Measurements from ENCODE around the gene SGSM2.

Gene SGSM2

GRCh38 chr17:2369551-2370210, 32.4 kb downstream of the SGSM2 start:
- no peak for DNase-seq (ENCODE audit: low spot score)

DNA sequence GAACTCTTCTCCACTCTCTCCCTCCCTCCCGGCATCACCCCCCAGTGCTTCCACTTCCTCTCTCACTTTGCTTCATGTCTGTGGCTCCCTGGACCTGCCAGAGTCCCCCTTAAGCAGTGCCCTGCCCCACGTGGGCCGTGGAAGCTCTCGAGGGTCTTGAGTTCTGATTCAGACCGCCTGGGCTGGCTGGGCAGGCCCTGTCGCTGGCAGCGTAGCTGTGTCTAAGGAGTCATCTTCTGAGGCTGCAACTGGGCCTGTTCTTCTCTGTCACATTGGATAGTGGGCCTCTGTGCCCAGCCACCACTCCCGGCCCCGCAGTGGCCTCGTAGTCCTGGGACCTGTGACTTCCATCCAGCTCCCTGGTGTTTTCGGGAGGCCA, 32.9 kb downstream of the SGSM2 start:
- no peak for DNase-seq (ENCODE audit: low spot score)

- no peak for DNase-seq (ENCODE audit: low spot score)
These were observed 34.2 kb downstream of the SGSM2 start for GRCh38 chr17:2371183-2372130.

GRCh38 chr17:2372180-2372579, 34.9 kb downstream of the SGSM2 start:
- no peak for DNase-seq (ENCODE audit: low spot score)

DNA sequence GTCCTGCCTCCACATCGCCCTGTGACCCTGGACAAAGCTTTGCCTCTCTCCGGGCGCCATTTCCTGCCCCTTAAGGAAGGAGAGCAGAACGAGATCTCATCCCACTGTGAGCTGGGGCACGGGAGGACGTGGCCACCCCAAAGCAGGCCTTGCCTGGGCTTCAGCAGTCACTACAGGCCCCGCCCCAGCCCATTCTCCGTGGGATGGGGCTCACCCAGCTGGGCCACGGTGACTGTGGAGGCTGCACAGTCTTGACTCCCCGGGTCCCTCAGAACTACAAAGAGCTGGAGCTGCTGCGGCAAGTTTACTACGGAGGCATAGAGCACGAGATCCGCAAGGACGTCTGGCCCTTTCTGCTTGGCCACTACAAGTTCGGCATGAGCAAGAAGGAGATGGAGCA, 35.4 kb downstream of the SGSM2 start:
- no peak for DNase-seq (ENCODE audit: low spot score)

- no peak for DNase-seq (ENCODE audit: low spot score)
These were observed 35.9 kb downstream of the SGSM2 start for GRCh38 chr17:2373179-2373578.

DNA sequence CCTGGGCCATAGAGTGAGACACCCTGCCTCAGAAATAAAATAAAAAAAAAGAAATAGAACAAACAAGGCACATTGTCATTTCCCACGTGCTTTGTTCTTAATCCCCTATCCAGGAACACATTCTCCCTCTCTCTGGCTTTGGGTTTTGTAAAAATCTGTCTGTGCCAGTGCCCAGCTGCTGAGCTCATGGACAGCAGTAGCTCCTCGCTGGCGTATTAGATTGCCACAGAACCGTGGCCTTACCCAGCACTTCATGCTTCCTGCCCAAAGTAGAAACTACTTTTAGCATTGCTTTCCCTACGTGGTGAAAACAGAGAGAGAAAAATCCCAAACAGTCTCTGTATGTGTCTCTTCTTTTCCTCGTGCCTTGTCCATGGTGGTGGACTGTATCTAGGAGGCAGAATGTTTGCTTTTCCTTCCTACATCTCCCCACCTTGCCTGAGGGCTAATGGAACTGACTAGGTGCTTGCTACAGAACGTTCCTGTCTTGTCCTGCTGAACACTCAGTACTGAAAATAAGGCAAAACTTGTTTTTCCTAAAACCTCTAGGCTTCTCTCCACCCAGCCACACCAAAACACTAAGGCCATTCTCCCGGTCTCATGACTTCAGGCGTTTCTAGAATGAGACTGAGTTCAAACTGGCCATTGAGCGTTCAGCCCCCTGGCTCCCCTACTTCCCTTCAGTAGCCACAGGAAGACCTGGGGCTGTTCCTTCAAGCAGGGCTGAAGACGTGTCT, 37.4 kb downstream of the SGSM2 start:
- DNase-seq (ENCODE audit: low spot score): no peak

- no peak for DNase-seq (ENCODE audit: low spot score)
These were observed 38.1 kb downstream of the SGSM2 start for GRCh38 chr17:2375406-2375805.

DNA sequence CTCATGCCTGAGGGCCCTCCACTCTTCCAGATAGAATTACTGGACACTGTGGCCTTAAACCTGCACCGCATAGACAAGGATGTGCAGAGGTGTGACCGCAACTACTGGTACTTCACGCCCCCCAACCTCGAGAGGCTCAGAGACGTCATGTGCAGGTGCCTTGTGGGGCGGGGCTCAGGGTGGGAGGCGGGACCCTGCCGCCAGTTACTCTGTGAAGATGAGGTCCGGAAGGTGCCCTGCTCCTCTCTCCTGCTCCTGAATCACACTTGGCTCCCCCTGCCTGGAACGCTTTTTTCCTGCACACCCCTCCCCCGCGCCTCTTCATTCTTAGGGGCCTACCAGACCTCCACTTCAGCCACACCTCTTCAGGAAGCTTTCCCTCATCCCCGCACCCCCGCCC, 38.8 kb downstream of the SGSM2 start:
- no peak for DNase-seq (ENCODE audit: low spot score)

DNA sequence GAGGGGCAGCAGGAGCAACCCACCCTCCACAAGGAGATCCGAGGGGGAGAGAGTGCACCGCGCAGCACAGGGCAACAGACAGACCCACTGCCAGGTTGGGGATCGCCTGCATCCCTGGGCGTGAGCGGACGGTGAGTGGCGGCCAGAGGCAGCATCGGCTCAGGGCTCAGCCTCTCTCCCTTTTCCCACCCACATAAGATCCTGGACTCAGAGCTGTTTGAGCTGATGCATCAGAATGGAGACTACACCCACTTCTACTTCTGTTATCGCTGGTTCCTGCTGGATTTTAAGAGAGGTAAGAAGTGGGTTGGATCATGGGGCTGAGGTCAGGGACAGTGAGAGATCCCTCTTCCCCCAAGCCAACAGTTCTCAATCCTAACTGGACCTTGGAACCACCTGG, 40.4 kb downstream of the SGSM2 start:
- DNase-seq (ENCODE audit: low spot score): no peak

- DNase-seq (ENCODE audit: low spot score): no peak
These were observed 41.6 kb downstream of the SGSM2 start for GRCh38 chr17:2378905-2379304.

- no peak for DNase-seq (ENCODE audit: low spot score)
These were observed 42.4 kb downstream of the SGSM2 start for GRCh38 chr17:2379489-2380225.

GRCh38 chr17:2380226-2380922, 43.1 kb downstream of the SGSM2 start:
- DNase-seq (ENCODE audit: low spot score): no peak

DNA sequence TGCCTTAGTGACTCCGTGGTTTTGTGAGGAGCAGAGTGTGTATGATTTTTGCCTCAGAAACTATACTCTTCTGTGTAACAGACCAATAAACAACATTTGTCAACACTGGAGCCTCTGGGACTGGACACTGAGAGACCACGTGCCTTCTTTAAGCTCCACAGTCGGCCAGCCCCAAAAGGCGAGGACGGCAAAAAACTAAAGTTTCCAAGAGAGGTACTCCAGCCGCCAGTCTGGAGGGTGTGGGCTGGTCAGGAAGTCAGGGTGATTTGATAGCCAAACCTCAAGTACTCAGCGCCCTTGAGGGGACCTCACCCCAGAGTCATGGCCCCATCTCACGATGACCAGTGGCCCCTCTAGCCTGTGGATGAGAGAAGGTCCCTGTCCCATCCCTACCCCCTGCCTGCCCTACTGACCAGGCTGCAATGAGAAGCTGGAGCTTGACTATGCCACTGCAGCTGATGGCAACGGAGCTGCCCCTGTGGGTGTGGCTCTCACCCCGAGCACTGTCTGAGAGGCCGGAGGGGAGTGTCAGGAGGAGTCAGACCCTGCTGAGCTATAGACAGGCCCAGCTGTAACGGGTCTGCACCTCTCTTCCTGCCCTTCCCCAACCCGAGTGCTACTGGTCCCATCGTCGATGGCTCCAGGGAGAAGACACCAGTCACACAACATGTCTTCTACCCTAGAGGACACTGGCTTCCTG, 43.8 kb downstream of the SGSM2 start:
- no peak for DNase-seq (ENCODE audit: low spot score)

- no peak for DNase-seq (ENCODE audit: low spot score)
These were observed 46.4 kb downstream of the SGSM2 start for GRCh38 chr17:2383628-2384167.

GRCh38 chr17:2384439-2385127, 47.3 kb downstream of the SGSM2 start:
- no peak for DNase-seq (ENCODE audit: low spot score)

DNA sequence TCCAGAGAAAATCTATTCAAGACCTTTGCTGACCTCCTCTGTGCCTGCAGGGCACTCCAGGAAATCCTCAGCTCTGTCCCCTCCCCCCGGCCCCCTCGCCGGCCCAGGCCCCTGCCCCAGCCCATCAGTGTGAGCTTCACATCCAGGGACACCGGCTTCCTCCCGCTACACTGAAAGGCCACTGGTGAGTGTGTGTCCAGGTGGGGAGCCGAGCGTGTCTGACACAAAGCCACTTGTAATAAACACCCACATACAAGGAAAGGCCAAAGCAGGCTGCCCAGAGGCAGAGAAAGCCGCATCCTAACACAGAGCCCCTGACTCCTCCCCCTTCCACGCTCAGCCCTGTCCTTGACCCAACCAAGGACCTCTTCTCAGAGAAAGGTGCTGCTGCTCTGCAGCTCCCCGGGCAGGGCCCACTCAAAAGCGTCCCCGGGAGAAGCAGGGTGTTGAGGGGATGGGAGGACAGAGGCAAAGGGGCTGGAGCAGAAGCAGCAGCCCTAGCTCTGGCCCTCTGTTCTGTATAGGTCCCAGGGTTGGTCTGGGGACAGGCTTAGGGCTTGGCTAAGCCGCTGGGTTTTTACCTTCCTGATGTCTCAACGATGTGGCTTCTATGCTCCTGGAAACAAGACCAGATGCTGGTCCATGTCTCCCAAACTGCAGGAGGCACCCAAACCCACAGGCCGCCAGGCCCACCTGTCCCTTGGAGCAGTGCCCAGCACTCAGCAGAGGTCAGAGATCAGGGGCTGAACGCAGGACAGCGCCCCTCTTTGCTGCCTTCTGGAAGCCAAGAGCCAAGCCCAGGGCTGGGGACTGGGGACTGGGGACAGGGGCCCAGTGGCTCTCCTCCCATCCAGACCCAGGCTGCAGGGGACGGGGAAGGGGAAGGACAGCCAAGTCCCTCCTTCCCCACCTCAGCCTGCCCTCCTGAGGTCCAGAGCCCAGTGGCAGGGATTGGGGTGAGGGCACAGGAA, 48.2 kb downstream of the SGSM2 start:
- DNase-seq (ENCODE audit: low spot score): no peak

DNA sequence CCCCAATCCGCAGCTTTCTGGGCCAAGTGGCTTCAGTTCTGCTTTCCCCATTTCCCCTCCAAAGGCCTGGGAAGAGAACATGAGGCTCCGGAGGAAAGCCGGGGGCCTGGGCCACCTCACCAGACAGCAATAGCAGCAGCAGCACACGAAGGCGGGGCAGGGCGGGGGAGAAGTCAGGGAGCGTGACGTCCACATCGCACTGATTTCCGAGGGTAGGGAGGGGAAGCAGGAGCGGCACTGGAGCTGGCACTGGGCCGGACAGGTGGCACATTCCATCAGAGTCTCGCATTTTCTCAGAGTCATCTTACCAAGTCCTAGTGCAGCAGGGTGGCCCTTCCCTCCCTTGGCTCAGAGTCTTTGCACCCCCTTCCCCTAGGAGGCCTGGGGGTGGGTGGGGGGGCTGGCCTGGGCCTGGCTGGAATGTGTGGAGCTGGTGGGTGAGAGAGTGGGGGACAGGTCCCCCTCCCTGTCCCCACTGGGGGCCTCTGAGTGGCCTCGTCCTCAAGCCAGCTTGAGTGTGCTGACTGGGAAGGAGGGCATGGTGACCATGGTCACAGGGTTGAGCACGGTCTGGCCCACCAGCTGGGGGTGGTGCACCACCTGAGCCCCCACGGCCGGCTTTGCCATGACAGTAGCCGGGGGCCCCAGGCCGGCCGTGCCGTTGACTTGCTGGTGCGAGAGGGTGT, 49.2 kb downstream of the SGSM2 start:
- DNase-seq (ENCODE audit: low spot score): no peak
